T-helper 17 cell (primary cell): ENCODE results near the gene PLA2G4F. TPM values are rescaled to one million over a fixed set of nuclear protein-coding genes. Genes with fewer than 3 reads are reported as not detected.

Experiments
- ATAC-seq: fragments of 150-1000 bp; cut with Tn5 transposase; 2 replicates; pipeline ENCODE4 v1.10.0; 2021; ENCODE audit warnings: mild to moderate bottlenecking, moderate library complexity
- DNase-seq, 3 donors: peaks; one replicate each; pipeline versions ENCODE4 v3.0.0 to v3.0.0-alpha.2; 2020 to 2021
- H3K9me3 ChIP-seq: one replicate; pipeline ENCODE4 v1.7.0; 2013; ENCODE audit warnings: low read length, mild to moderate bottlenecking; ENCODE audit not compliant: control insufficient read depth, poor library complexity, severe bottlenecking
- H3K27ac Mint-ChIP-seq: one replicate; pipeline ENCODE4 v1.8.0; 2022; ENCODE audit warnings: mild to moderate bottlenecking, moderate library complexity, mixed read lengths
- H3K27me3 Mint-ChIP-seq: one replicate; pipeline ENCODE4 v1.8.0; 2022; ENCODE audit warnings: mixed read lengths
- H3K36me3 Mint-ChIP-seq: one replicate; pipeline ENCODE4 v1.8.0; 2022; ENCODE audit warnings: low read depth, mixed read lengths
- H3K4me1 Mint-ChIP-seq: one replicate; pipeline ENCODE4 v1.8.0; 2022; ENCODE audit warnings: mild to moderate bottlenecking, mixed read lengths
- H3K4me3 Mint-ChIP-seq: one replicate; pipeline ENCODE4 v1.8.0; 2022; ENCODE audit warnings: mild to moderate bottlenecking, moderate library complexity, mixed read lengths
- total RNA-seq, 4 donors: library from RNA in 2 of 4; stranded (reverse) in 2 of 4; gene quantifications; one replicate each; pipeline ENCODE4 v1.2.3 and lab custom pipeline; 2022 to 2026

Gene PLA2G4F
- total RNA-seq, 2 donors from 2014 or later: not detected

DNA sequence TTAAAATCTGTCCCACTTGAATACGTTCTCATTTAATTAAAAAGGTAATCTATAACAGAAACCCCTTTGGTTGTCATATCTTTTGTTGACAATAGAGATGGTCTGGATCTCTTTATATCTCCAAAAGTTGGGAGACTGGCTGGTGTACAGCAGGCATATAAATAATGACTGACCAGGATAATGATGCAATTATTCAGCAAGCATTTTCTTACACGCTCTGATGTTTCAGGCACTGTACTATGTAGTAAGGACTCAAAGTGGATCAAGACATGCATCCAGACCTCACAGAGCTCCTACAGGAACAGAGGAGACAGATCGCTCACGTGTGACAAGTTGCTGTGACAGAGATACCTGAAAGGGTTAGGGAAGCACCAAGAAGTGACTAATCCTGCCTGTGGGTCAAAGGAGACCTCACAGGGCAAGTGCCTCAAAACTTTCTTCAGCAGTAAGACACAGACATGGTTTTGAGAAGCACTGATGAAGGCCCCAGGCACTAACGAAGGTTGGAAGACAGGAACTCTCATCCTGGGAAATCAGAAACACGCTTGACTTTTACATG lies 26.0 kb upstream of the PLA2G4F start:
- H3K4me1 Mint-ChIP-seq: peaks cover 8% of the 10 kb centered on the region
- ATAC-seq (no peak), DNase-seq (no peak)
- H3K4me3 Mint-ChIP-seq: no peak overlapping the region
- H3K27ac Mint-ChIP-seq: no peak overlapping the region
- H3K9me3 ChIP-seq: no peaks in the 10 kb centered on the region
- no peaks in the 10 kb centered on the region for H3K27me3 Mint-ChIP-seq
- H3K36me3 Mint-ChIP-seq: peaks cover 16% of the 10 kb centered on the region

DNA sequence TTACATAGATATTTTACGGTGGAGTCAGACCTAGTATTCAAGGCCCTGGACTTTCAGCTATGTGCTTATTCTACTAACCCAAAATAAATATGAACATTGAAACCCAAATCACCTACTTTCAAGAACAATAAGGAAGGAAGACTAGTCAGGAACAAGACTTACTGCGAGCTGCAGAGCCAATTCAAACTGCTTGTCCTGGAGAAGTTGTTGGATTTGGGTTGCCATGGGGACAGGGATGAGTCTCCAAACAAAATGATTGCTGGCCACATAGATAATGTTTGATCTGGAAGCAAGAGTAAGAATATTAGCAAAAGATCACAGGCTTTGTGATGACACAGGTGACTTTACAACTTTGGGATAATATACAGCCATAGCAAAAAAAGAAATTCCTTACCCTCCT lies 21.6 kb upstream of the PLA2G4F start:
- DNase-seq (no peak), ATAC-seq (no peak)
- H3K4me1 Mint-ChIP-seq: peaks cover 2% of the 10 kb centered on the region
- no peak overlapping the region for H3K4me3 Mint-ChIP-seq
- no peaks in the 10 kb centered on the region for H3K9me3 ChIP-seq
- no peaks in the 10 kb centered on the region for H3K27me3 Mint-ChIP-seq
- peaks cover 9% of the 10 kb centered on the region for H3K36me3 Mint-ChIP-seq
- H3K27ac Mint-ChIP-seq: no peak overlapping the region

DNA sequence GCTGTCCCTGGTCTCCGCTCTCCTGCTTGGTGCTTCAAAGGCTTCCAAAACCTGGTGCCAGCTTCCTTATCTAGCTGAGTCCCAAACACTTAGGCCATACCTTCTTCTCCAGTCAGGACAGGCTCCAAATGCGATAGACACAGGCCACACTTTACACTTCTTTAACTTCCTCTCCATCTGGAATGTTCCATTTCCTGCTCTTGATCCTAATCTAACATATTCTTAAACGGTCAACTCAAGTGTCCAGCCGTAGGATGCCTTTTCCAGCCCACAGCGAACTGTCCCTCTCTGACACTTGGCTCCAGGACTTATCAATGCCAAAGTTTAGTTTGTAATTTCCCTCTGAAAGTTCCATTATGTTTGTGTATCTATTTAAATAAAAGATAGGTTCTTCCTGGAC lies 19.2 kb upstream of the PLA2G4F start:
- Mint-ChIP-seq H3K27me3 (no peaks in the 10 kb centered on the region), H3K4me1 (peaks cover 9% of the 10 kb centered on the region), H3K27ac (no peak overlapping the region), H3K36me3 (peaks cover 10% of the 10 kb centered on the region), H3K4me3 (no peak overlapping the region)
- H3K9me3 ChIP-seq: no peaks in the 10 kb centered on the region
- DNase-seq (no peak), ATAC-seq (no peak)

DNA sequence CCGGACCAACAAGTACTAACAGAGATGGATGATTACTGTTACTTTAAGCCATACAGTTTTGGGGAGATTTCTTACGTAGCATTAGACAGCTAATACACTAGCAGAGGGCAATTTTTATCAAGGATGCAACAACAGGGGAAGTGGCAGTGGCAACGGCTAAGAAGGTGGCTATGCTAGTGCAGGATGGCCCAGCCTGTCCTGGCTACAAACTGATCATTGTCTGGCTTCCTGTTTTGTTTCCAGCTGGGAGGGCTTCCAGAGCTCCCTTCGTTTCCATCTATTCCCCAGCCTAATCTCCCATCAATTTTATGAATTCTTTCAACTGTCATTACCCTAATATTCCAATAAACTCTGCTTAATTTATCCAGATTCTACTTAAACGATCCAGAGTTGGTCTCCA lies 16.0 kb upstream of the PLA2G4F start:
- Mint-ChIP-seq H3K4me3 (no peak overlapping the region), H3K36me3 (peaks cover 10% of the 10 kb centered on the region), H3K4me1 (peaks cover 9% of the 10 kb centered on the region), H3K27me3 (no peaks in the 10 kb centered on the region), H3K27ac (peak overlapping the region; percentile 62)
- no peaks in the 10 kb centered on the region for H3K9me3 ChIP-seq
- ATAC-seq (no peak), DNase-seq (no peak)

DNA sequence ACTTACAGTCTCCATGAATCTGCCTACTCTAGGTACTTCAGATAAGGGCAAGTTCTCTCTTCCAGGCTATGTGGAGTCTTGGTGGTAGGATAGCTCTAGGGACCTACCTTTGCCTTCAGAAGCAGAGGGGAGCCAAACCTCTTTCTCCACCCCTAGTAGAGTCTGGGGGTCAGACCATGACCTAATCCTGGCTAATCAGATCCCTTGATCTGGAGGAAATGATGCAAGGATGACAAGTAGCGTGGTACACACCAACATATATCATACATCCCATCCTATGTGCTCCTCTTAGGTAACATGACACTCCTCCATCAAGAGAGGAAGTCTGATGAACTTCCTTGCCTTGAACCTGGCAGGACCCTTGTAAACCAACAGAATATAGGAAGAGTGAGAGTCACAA lies 15.4 kb upstream of the PLA2G4F start:
- Mint-ChIP-seq H3K4me3 (peak overlapping the region; percentile 15), H3K4me1 (peaks cover 9% of the 10 kb centered on the region), H3K36me3 (peaks cover 10% of the 10 kb centered on the region)

DNA sequence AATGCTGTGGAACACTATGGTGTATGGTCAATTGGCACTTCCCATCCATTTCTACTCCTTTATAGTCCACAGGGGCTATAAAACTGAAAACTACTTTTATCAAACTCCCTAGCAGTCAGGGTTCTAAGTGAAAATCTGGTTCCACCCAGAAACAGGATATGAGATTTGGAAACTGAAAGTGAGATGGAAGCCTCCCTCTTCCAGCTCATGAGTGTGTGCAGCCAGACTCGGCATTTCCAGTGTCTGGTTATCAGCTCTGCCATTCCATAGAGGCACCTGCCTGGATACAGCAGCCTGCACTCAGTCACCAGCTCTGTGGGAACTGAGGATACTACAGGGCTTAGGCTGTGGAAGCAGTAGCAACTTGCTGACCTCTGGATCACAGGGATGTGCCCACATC lies 14.7 kb upstream of the PLA2G4F start:
- DNase-seq: no peak
- no peaks in the 10 kb centered on the region for H3K27me3 Mint-ChIP-seq
- H3K4me1 Mint-ChIP-seq: peaks cover 11% of the 10 kb centered on the region
- ATAC-seq: no peak
- H3K36me3 Mint-ChIP-seq: peaks cover 10% of the 10 kb centered on the region
- peak overlapping the region; percentile 84 for H3K27ac Mint-ChIP-seq
- H3K4me3 Mint-ChIP-seq: no peak overlapping the region
- H3K9me3 ChIP-seq: no peaks in the 10 kb centered on the region

More for the DNA sequence above, 15.4 kb upstream of the PLA2G4F start:
- no peak for DNase-seq
- Mint-ChIP-seq H3K27ac (peak overlapping the region; percentile 84), H3K27me3 (no peaks in the 10 kb centered on the region)
- no peaks in the 10 kb centered on the region for H3K9me3 ChIP-seq
- no peak for ATAC-seq

DNA sequence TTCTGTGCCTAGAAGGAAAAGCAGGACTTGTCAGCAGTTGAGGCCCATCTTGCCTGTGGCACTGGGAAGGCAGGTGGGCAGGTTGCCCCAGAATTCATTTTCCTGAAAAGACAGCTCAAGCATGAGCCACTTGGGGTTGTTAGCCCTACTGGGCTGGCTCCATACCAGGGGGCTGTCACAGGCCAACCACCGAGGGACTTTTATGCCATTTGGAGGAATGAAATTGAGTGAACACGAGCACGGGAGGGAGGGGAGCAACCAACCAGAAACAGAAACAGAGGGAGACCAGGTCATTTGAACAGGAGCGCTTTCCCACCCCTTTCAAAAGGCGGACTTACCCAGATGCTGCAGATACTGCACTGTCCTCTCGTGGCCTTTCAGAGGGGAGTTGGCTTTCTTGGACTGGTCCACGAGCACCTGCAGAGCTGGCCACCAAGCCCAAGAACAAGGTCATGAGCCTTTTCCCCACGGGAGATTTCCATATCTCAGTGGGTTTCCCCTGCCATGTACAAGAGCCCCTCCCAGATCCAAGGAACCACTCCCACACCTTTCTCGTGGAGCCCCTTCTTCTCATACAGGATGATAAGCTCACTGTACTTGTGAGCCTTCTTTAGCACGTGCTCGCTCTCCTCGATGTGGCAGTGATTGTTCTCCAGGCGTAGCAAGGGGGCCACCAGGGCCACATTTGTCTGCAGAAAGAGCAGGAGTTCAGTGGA lies 9.9 kb upstream of the PLA2G4F start:
- Mint-ChIP-seq H3K36me3 (peaks cover 5% of the 10 kb centered on the region), H3K4me1 (peaks cover 4% of the 10 kb centered on the region), H3K27ac (peak overlapping the region; percentile 24), H3K4me3 (no peak overlapping the region), H3K27me3 (no peaks in the 10 kb centered on the region)
- no peak for DNase-seq
- ATAC-seq: no peak
- H3K9me3 ChIP-seq: no peaks in the 10 kb centered on the region

DNA sequence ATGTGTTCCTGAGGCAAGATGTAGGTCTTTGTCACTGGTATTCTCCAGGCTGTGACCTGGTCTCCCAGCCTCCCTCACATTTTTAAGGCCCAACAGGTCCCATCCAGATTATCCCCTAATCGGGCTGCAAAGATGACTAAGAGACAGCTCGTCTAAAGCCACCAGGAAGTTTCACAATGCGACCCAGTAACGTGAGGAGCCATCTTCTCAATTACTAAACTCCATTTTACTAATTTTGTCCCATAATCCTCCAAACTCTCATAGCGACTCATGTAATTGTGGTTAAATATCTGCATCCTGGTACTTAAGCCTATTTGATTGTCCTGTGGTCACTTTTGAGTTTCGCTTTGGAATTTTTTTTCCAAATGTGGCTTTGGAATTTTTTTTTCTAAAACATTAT lies 8.7 kb upstream of the PLA2G4F start:
- H3K4me3 Mint-ChIP-seq: no peak overlapping the region
- H3K27me3 Mint-ChIP-seq: no peaks in the 10 kb centered on the region
- peaks cover 2% of the 10 kb centered on the region for H3K4me1 Mint-ChIP-seq
- peaks cover 5% of the 10 kb centered on the region for H3K36me3 Mint-ChIP-seq
- peak overlapping the region; percentile 24 for H3K27ac Mint-ChIP-seq
- DNase-seq (no peak), ATAC-seq (no peak)
- no peaks in the 10 kb centered on the region for H3K9me3 ChIP-seq

DNA sequence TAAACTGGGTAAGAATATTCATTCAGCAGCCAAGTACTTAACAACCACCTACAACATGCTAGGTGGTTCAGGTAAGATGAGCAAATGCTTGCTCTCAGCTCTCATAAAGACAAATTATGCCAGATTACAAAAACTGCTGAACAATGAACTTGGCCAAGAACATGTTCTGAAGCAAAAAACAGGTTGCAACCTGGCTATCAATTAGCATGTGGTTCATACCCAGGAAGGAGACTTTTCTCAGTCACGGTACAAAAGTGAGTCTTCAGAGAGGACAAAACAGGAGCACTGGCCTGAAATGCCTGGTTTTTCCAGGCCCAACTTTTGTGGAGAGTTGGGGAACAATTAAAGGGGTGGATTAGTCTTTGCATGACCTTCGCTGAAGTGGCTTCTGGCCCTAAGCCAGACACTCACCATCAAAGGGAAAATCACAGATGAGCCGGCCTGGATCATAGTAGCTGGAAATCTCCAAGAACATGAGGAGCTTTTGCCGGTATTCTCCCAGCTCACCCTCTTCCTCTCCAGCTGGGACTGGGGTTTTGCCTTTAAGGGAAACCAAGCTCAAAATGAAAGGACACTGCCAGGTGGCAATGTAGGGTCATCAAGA lies 7.6 kb upstream of the PLA2G4F start:
- Mint-ChIP-seq H3K36me3 (peaks cover 5% of the 10 kb centered on the region), H3K4me1 (peaks cover 2% of the 10 kb centered on the region), H3K27me3 (no peaks in the 10 kb centered on the region), H3K4me3 (no peak overlapping the region), H3K27ac (no peak overlapping the region)
- ATAC-seq: no peak
- no peak for DNase-seq
- no peaks in the 10 kb centered on the region for H3K9me3 ChIP-seq

DNA sequence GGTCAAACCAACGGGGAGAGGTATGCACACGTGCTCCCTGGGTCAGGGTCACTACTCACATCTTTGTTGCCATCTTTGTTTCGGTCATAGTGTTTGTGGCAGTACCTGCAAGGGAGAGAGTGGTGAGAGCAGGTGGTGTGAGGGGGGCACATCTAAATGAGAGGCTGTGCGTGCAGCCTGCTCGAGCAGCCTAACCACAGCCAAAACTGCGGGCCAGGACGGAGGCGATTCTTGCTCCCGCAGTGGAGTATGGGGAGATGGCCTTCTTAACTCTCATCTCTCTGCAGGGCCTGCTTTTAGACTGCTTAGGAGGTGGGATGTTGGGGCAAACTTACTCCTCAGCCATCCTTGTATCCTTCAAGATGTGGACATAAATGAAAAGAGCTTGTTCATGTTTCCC lies 6.9 kb upstream of the PLA2G4F start:
- peaks cover 5% of the 10 kb centered on the region for H3K36me3 Mint-ChIP-seq
- DNase-seq (no peak), ATAC-seq (no peak)
- H3K4me1 Mint-ChIP-seq: peaks cover 6% of the 10 kb centered on the region
- H3K4me3 Mint-ChIP-seq: no peak overlapping the region
- no peak overlapping the region for H3K27ac Mint-ChIP-seq
- no peaks in the 10 kb centered on the region for H3K27me3 Mint-ChIP-seq
- H3K9me3 ChIP-seq: no peaks in the 10 kb centered on the region

DNA sequence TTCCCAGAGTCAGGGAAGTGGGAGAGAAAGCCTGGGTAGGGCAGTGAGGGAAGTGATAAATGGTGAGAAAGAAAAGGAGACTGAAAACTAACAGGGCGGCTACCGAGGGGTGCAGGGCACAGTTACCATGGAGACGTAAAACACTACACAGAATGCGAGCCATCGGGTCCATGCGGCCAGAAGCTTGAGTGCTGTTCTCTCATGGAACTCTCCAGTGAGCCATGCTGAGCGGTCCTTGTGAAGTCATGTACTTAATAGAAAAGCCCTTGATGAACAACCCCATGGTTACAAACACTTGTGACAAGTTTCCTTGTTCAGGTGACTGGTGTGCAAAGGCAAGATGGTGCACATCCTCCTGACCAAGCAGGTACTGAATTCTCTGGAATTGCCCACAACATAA lies 3.7 kb upstream of the PLA2G4F start:
- H3K9me3 ChIP-seq: no peaks in the 10 kb centered on the region
- ATAC-seq (no peak), DNase-seq (no peak)
- Mint-ChIP-seq H3K4me3 (no peak overlapping the region), H3K27ac (no peak overlapping the region), H3K27me3 (no peaks in the 10 kb centered on the region), H3K4me1 (peaks cover 4% of the 10 kb centered on the region), H3K36me3 (peaks cover 5% of the 10 kb centered on the region)

DNA sequence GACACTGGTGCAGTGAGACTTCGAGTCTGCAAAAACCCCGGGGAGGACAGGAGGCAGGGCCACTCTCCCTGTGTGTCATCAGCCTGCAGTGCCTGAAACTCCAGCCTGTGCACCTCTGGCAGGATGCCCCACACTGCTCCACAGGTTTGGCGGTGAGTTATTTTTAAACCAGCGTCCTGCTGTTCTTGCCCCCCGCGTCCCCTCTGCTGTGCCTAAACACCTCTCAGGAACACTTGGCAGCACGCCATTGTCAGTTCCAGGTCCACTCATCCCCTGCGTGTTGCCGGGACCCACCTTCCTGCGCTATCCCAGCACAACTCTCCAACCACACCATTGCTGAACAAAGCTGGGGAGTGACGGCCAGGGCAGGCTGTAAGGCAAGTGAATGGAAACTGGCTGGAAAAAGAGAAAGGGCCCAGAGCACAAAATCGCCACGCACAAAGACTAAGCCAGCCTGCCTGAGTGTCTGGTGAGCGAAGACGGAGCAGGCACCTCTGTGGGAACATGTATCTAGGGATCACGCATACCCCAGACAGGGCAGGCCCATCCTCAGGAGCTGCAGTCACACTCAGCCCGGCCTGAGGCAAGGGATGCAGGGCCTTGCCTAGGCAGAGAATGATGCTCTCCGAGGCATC lies 3.1 kb upstream of the PLA2G4F start:
- H3K27ac Mint-ChIP-seq: no peak overlapping the region
- ATAC-seq: no peak
- H3K36me3 Mint-ChIP-seq: peaks cover 7% of the 10 kb centered on the region
- no peak for DNase-seq
- no peaks in the 10 kb centered on the region for H3K27me3 Mint-ChIP-seq
- H3K4me3 Mint-ChIP-seq: no peak overlapping the region
- H3K9me3 ChIP-seq: no peaks in the 10 kb centered on the region
- H3K4me1 Mint-ChIP-seq: peaks cover 4% of the 10 kb centered on the region

DNA sequence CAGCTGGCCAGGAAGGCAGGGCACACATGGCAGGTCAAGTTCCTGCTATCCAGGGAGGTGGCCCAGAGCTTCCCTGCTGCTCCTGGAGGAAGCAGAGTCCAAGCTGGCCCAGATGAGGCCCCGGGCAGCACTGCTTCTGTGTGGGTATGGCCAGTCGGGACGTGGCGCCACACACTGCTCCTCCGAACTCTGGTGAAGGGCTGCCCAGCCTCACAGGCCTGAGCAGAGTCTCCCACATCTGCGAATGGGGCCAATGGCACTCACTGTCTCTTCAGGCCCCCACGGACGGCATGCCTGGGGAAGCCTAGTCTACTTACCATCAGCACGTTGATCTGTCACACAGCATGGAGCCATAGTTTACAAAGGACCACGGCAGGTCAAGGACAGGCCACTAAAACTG lies 2.5 kb upstream of the PLA2G4F start:
- no peak for ATAC-seq
- peaks cover 4% of the 10 kb centered on the region for H3K4me1 Mint-ChIP-seq
- no peak overlapping the region for H3K4me3 Mint-ChIP-seq
- peaks cover 7% of the 10 kb centered on the region for H3K36me3 Mint-ChIP-seq
- no peaks in the 10 kb centered on the region for H3K9me3 ChIP-seq
- no peaks in the 10 kb centered on the region for H3K27me3 Mint-ChIP-seq
- H3K27ac Mint-ChIP-seq: no peak overlapping the region
- no peak for DNase-seq
